Keratinocyte (primary cell): ENCODE measurements around the gene CCDC107. TPM values are rescaled to one million over a fixed set of nuclear protein-coding genes. Genes with fewer than 3 reads are reported as not detected.

ENCODE experiments used
- DNase-seq: peaks from one replicate; pipeline ENCODE4 v3.0.0-alpha.2; 2011; ENCODE audit warnings: low read depth, missing footprints, low spot score
- FAIRE-seq: peaks from 2 replicates; lab custom pipeline; 2011; peaks lifted over from hg19 to GRCh38; lab: Jason Lieb, UNC
- H2AFZ ChIP-seq: 2 replicates; pipeline ENCODE4 v1.6.0; 2012; ENCODE audit warnings: low read length, control low read depth, inconsistent platforms; ENCODE audit not compliant: control insufficient read depth
- H3K27ac ChIP-seq: 2 replicates; pipeline ENCODE4 v1.5.1; 2011; ENCODE audit warnings: low read length; ENCODE audit not compliant: control insufficient read depth, insufficient read depth
- H3K27me3 ChIP-seq: 3 replicates; pipeline ENCODE4 v1.6.0; 2011; ENCODE audit warnings: low read length; ENCODE audit not compliant: control insufficient read depth, insufficient read depth; ENCODE audit errors: extremely low read depth
- H3K36me3 ChIP-seq, 2 experiments: 2 replicates in 1 of 2; 3 replicates in 1 of 2; pipeline ENCODE4 v1.5.1; 2011; ENCODE audit warnings: low read length in 2 of 2, mild to moderate bottlenecking in 1 of 2; ENCODE audit not compliant: control insufficient read depth in 2 of 2, insufficient read depth in 2 of 2; ENCODE audit errors: extremely low read depth in 1 of 2
- H3K4me1 ChIP-seq: 3 replicates; pipeline ENCODE4 v1.5.1; 2011; ENCODE audit warnings: low read length; ENCODE audit not compliant: control insufficient read depth, insufficient read depth; ENCODE audit errors: extremely low read depth
- H3K4me2 ChIP-seq: 3 replicates; pipeline ENCODE4 v1.6.0; 2011; ENCODE audit warnings: low read depth, low read length; ENCODE audit not compliant: control insufficient read depth, insufficient read depth; ENCODE audit errors: extremely low read depth
- H3K4me3 ChIP-seq, 3 experiments: fragments of 200-600 bp in 1 of 3; sonication (generic) in 1 of 3; 2 replicates in 2 of 3; 3 replicates in 1 of 3; pipeline ENCODE4 v1.5.1; 2011 to 2016; ENCODE audit warnings: low read length in 3 of 3, mild to moderate bottlenecking in 3 of 3, control low read depth in 2 of 3, inconsistent platforms in 1 of 3, low read depth in 1 of 3, mixed read lengths in 1 of 3, mixed run types in 1 of 3, moderate library complexity in 1 of 3; ENCODE audit not compliant: control insufficient read depth in 2 of 3, insufficient read depth in 2 of 3; ENCODE audit errors: extremely low read depth in 1 of 3
- H3K79me2 ChIP-seq: 2 replicates; pipeline ENCODE4 v1.6.0; 2012; ENCODE audit warnings: low read length; ENCODE audit not compliant: control insufficient read depth, insufficient read depth
- H3K9ac ChIP-seq: 3 replicates; pipeline ENCODE4 v1.6.0; 2011; ENCODE audit warnings: low read length; ENCODE audit not compliant: control insufficient read depth, insufficient read depth; ENCODE audit errors: extremely low read depth
- H3K9me1 ChIP-seq: 3 replicates; pipeline ENCODE4 v1.6.0; 2011; ENCODE audit warnings: low read length; ENCODE audit not compliant: control insufficient read depth, insufficient read depth; ENCODE audit errors: extremely low read depth
- H3K9me3 ChIP-seq: 2 replicates; pipeline ENCODE4 v1.5.1; 2012; ENCODE audit warnings: low read depth, low read length; ENCODE audit not compliant: control insufficient read depth
- H4K20me1 ChIP-seq: 3 replicates; pipeline ENCODE4 v1.6.0; 2011; ENCODE audit warnings: low read length; ENCODE audit not compliant: control insufficient read depth, insufficient read depth; ENCODE audit errors: extremely low read depth
- EZH2 ChIP-seq: IDR thresholded peaks from one replicate; pipeline ENCODE4 v1.6.1; 2012; ENCODE audit warnings: inconsistent platforms, mild to moderate bottlenecking, low read length, moderate library complexity
- dilution Hi-C: fragments of 300-500 bp; cut with MboI; formaldehyde crosslinking; loops from one replicate; pipeline ENCODE4 v1.7.0; 2020; ENCODE audit warnings: low sequenced_read_pairs; ENCODE audit not compliant: extremely low pct_ligation_motif_present
- polyA plus RNA-seq, 5 experiments: library from polyadenylated mRNA; depleted of rRNA in 3 of 5; stranded (reverse) in 3 of 5; stranded (forward) in 1 of 5; unstranded in 1 of 5; fragments of >200 nt; gene quantifications; 1 replicate in 1 of 5; 2 replicates in 3 of 5; 3 replicates in 1 of 5; pipeline versions ENCODE4 v1.2.1 to v1.2.3, GENCODE V29; 2011 to 2012; ENCODE audit warnings: missing spikeins in 2 of 5, low read depth in 1 of 5, low replicate concordance in 1 of 5
- TF ChIP-seq, protein P1 (sequence below), 3 experiments: IDR thresholded peaks in 1 of 3; conservative IDR thresholded peaks in 1 of 3; optimal IDR thresholded peaks in 1 of 3; 2 replicates in 2 of 3; 3 replicates in 1 of 3; pipeline versions ENCODE3 to v1.5.1; 2011; ENCODE audit warnings: low read length in 3 of 3, mild to moderate bottlenecking in 3 of 3, moderate library complexity in 2 of 3, control low read depth in 1 of 3, inconsistent platforms in 1 of 3; ENCODE audit not compliant: insufficient read depth in 2 of 3; ENCODE audit errors: extremely low read depth in 1 of 3

Gene CCDC107
- polyA plus RNA-seq, 1 donor (not counting 4 experiments of a cell fraction or from before 2014, with no cell fraction given) = 10.5 TPM

DNA sequence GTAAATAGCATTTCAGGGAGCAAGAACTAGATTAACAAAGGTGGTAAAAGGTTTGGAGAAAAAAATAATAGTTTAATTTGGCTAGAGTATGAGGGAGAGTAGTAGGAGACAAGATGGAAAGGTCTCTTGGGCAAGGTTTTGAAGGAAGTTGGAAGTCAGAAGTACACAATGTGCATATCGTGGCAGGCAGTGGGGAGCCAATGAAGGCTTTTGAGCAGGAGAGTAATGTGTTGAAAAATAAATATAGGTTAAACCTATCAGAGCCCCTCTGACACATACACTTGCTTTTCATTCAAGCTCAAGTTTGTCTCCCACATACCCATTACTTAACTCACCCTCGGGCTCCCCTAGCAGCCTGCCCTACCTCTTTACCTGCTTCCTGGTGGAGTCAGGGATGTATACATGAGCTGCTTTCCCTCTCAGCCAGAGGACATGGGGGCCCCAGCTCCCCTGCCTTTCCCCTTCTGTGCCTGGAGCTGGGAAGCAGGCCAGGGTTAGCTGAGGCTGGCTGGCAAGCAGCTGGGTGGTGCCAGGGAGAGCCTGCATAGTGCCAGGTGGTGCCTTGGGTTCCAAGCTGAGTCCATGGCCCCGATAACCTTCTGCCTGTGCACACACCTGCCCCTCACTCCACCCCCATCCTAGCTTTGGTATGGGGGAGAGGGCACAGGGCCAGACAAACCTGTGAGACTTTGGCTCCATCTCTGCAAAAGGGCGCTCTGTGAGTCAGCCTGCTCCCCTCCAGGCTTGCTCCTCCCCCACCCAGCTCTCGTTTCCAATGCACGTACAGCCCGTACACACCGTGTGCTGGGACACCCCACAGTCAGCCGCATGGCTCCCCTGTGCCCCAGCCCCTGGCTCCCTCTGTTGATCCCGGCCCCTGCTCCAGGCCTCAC is 15.3 kb downstream of the CCDC107 start, which contains the start of gene CA9:
CA9 (plus strand) TSS at position 797 of the 893 bp plus-strand sequence; CDS start at position 829, 32 bp downstream.
- Histone ChIP-seq H3K27me3 (no peaks in the 10 kb centered on the region), H3K9me1 (no peaks in the 10 kb centered on the region), H3K79me2 (no peaks in the 10 kb centered on the region), H3K4me2 (peak within 1 kb of the TSS; percentile 34), H3K27ac (no peak within 1 kb of the TSS), H3K9me3 (no peaks in the 10 kb centered on the region), H2AFZ (peak within 1 kb of the TSS; percentile 8), H3K9ac (no peak within 1 kb of the TSS), H3K4me1 (peaks cover 19% of the 10 kb centered on the region), H3K4me3 (no peak within 1 kb of the TSS), H3K36me3 (no peaks in the 10 kb centered on the region), H4K20me1 (no peaks in the 10 kb centered on the region)
- dilution Hi-C loops = no loop called here
- no peak for TF ChIP-seq EZH2
- TF ChIP-seq, protein P1, sequence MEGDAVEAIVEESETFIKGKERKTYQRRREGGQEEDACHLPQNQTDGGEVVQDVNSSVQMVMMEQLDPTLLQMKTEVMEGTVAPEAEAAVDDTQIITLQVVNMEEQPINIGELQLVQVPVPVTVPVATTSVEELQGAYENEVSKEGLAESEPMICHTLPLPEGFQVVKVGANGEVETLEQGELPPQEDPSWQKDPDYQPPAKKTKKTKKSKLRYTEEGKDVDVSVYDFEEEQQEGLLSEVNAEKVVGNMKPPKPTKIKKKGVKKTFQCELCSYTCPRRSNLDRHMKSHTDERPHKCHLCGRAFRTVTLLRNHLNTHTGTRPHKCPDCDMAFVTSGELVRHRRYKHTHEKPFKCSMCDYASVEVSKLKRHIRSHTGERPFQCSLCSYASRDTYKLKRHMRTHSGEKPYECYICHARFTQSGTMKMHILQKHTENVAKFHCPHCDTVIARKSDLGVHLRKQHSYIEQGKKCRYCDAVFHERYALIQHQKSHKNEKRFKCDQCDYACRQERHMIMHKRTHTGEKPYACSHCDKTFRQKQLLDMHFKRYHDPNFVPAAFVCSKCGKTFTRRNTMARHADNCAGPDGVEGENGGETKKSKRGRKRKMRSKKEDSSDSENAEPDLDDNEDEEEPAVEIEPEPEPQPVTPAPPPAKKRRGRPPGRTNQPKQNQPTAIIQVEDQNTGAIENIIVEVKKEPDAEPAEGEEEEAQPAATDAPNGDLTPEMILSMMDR (optimal IDR thresholded peaks at IDR 0.05 in 1 of 3, IDR thresholded peaks at IDR 0.05 in 1 of 3, conservative IDR thresholded peaks at IDR 0.05 in 1 of 3; ENCODE audit: extremely low read depth in 1 of 3, insufficient read depth in 2 of 3, low read length in 3 of 3) = no peak
- no peak for FAIRE-seq
- DNase-seq = no peak

DNA sequence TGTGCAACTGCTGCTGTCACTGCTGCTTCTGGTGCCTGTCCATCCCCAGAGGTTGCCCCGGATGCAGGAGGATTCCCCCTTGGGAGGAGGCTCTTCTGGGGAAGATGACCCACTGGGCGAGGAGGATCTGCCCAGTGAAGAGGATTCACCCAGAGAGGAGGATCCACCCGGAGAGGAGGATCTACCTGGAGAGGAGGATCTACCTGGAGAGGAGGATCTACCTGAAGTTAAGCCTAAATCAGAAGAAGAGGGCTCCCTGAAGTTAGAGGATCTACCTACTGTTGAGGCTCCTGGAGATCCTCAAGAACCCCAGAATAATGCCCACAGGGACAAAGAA is 15.9 kb downstream of the CCDC107 start:
- no peak overlapping the region for H3K9ac ChIP-seq
- dilution Hi-C loops = no loop called here
- H3K4me1 ChIP-seq = peaks cover 15% of the 10 kb centered on the region
- no peaks in the 10 kb centered on the region for H3K9me3 ChIP-seq
- H4K20me1 ChIP-seq = no peaks in the 10 kb centered on the region
- DNase-seq (no peak), FAIRE-seq (no peak)
- no peaks in the 10 kb centered on the region for H3K36me3 ChIP-seq
- no peaks in the 10 kb centered on the region for H3K9me1 ChIP-seq
- H3K27ac ChIP-seq = no peak overlapping the region
- peak overlapping the region; percentile 34 for H3K4me2 ChIP-seq
- H3K4me3 ChIP-seq = no peak overlapping the region
- TF ChIP-seq, protein P1 (optimal IDR thresholded peaks at IDR 0.05 in 1 of 3, IDR thresholded peaks at IDR 0.05 in 1 of 3, conservative IDR thresholded peaks at IDR 0.05 in 1 of 3; ENCODE audit: extremely low read depth in 1 of 3, insufficient read depth in 2 of 3, low read length in 3 of 3) = no peak
- no peak for TF ChIP-seq EZH2
- H2AFZ ChIP-seq = peak overlapping the region; percentile 8
- H3K27me3 ChIP-seq = no peaks in the 10 kb centered on the region
- no peaks in the 10 kb centered on the region for H3K79me2 ChIP-seq
